COLO668 (cell line): ENCODE data around the gene DERA.

Source experiments
- DNase-seq: peaks from one replicate; lab custom pipeline; 2025; ENCODE audit not compliant: unreplicated experiment; lab: John Stamatoyannopoulos, UW

The DERA gene

DNA sequence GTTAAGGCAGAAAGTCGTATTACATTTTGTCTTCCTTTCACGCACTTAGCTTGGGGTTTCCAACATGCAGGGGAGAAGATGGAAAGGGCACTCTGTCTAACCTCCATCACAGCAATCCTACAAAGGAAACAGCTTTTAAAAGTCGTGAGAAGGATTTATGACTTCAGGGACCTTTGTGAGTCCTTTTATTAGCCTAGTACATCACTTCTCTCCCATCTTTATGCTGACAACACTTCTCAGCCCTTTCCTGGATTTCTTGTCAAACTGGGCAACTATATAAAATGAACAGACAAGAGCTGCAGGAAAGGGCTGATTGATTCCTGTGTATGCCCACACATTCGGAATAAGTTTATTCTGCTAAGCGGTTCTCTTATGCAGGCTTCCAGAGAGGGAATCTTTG is 159.0 kb downstream of the DERA start:
- no peak for DNase-seq

DNA sequence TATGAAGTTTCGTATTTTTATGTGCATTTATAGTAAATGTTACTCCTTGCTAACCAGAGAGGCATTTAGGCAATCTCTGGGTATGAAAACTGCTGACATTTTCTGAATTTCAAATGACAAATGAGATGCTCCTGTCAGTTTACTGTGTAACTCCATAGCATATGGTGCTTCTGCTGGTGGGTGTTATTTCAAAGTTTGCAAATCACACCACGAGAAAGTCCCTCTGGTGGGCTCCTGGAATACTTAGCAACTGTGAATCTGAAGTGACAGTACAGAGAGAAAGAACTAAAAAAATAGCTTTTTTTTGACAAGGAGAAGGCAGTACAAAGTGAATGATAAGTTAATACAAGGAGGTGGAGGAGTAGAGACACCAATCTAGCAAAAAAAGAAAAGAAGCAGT is 161.5 kb downstream of the DERA start:
- DNase-seq: no peak

DNA sequence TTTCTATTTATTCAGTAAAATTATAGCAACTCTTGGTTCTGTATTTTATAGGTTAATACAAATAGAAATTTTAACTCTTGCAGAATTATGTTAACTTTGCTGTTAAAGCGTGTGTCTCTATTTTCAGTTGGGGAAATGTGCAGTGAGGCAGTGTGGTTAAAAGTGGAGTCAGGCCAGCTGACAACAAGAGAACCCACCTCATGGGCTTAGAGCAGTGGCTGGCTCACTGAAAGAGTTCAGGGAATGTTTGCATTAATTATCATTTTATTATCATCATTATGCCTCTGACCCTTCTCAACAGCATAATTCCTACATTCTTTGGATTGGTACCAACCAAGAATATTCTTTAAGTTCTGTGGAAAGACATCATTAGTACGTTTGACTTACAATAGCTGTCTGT is 163.8 kb downstream of the DERA start:
- no peak for DNase-seq

DNA sequence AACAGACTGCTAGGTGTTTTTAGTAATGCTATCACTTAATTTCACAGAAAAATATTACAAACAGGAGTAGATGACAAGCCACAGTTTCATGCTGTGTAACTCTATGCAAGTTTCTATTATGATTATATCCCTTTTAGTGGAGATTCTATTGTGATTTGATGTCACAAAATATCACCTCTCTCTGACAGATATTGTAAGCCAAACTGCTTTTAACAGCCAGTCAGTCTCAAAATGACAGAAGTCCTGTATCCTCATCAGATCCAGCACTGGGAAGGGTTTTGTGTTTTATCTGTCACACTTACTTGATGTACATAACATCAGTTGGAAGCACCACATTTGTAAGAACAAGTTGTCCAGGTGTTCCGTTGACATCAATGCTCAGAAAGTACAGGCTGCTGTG is 164.8 kb downstream of the DERA start:
- no peak for DNase-seq

DNA sequence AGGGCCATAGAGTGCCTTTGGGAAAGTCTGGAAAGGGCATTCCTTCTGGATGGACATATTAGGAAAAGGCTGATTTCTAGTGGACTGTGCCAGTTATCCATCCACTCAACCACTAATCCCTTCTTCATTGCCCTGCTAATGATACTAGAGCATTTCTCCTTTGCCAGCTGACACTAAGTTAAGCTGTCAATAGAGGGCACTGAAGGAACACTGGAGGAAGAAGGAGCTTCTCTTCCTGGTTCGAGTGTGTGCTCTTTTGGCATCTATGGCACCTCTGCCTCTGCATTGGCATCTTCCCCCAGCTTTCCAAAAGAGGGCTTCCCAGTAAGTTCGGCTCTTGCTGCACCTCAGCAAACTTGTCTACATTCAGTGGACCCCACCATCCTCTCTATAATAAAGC is 165.4 kb downstream of the DERA start:
- peak; percentile 2 for DNase-seq

DNA sequence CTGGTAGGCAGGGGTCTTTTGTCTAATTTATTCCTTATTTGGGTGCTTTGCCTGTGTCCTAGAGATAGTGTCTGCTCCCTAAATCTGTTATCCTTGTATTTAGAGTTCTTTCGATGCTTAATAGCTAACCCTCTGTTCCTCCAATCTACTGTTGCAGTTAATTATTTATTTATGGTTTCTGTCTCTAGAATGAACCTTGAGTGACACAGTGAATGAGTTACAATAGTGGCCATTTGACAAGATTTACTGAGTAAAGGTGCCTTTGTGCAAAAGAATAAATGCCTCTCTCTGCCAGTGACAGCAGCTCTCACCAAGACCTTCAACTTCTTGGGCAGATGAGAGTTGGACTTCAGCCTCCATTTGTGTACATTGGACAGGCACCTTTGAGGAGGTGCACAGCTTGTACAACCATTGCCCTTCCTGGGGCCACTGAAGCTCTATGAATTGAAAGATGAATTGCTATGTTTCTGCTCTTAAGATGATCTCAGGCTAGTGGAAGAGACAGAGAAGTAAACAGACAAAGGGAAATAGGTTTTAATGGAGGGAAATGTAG is 165.9 kb downstream of the DERA start:
- no peak for DNase-seq

DNA sequence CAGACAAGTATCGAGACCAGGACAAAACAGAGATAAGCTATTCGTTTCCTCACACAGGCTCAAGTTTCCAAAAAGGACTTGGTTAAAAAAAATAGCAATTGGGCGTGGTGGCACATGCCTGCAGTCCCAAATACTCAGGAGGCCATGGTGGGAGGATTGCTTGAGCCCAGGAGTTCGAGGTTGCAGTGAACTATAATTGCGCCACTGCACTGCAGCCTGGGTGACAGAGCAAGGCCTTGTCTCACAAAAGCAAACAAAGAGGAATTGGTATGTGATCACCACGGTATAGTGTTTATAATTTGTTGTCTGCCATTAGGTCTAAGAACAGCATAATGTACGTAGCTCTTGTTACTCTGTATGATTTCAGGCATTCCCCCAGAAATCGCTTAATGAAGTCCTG is 175.3 kb downstream of the DERA start:
- no peak for DNase-seq

DNA sequence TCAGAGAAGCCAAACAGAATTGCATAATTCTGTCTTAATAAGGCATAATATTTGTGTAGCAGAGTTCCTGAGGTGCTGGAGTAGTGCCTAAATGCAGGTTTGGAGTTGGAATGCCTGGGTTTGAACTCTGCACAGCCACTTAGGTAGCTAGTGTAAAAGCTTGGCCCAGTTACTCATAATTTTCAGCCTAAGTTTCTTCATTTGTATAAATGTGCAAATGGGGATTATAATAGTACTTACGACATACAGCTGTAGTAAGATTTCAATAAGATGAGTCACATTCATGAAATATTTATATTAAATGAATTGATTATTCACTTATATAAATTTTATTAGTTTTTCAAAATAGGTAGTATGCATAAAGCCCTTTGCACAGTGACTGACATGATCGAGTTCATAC is 175.8 kb downstream of the DERA start:
- DNase-seq: no peak
